GM12878 (cell line): ENCODE measurements around the gene MRNIP. TPM values are rescaled to one million over a fixed set of nuclear protein-coding genes. Genes with fewer than 3 reads are reported as not detected.

ENCODE experiments used
- ASH2L ChIP-seq: fragments of 300-600, 200-600 bp; sonication (generic); IDR thresholded peaks from 2 replicates; pipeline ENCODE4 v1.6.1; 2017; ENCODE audit warnings: low read depth, mild to moderate bottlenecking, borderline replicate concordance
- ATF7 ChIP-seq: fragments of 450-650 bp; IDR thresholded peaks from 2 replicates; pipeline ENCODE4 v1.6.1; 2016; ENCODE audit warnings: low read depth, mild to moderate bottlenecking
- BMI1 ChIP-seq: fragments of 450-650 bp; IDR thresholded peaks from 2 replicates; pipeline ENCODE4 v1.6.1; 2016; ENCODE audit warnings: mild to moderate bottlenecking, moderate library complexity, borderline replicate concordance
- CBFB ChIP-seq: IDR thresholded peaks from 2 replicates; pipeline ENCODE4 v1.6.1; 2016; ENCODE audit warnings: antibody characterized with exemption, low read depth
- CBX3 ChIP-seq: fragments of 200-600 bp; sonication (generic); IDR thresholded peaks from 2 replicates; pipeline ENCODE4 v1.6.1; 2016; ENCODE audit warnings: low read depth, borderline replicate concordance
- CEBPB ChIP-seq, 2 experiments: fragments of 150-350 bp in 1 of 2; IDR thresholded peaks; 2 replicates each; pipeline ENCODE4 v1.6.1; 2012 to 2014; ENCODE audit warnings: low read depth in 2 of 2, low read length in 2 of 2, borderline replicate concordance in 1 of 2, inconsistent platforms in 1 of 2
- ESRRA ChIP-seq: IDR thresholded peaks from 2 replicates; pipeline ENCODE4 v1.6.1; 2012; ENCODE audit warnings: mild to moderate bottlenecking, low read length, improper control_type of control experiment
- FOXK2 ChIP-seq: fragments of 450-650 bp; IDR thresholded peaks from 2 replicates; pipeline ENCODE4 v1.6.1; 2017; ENCODE audit warnings: mild to moderate bottlenecking, moderate library complexity
- GABPA ChIP-seq: IDR thresholded peaks from 2 replicates; pipeline ENCODE4 v1.6.1; 2014; ENCODE audit warnings: antibody characterized with exemption, low read depth, mild to moderate bottlenecking, inconsistent platforms
- IKZF1 ChIP-seq: fragments of 450-650 bp; conservative IDR thresholded peaks from 2 replicates; pipeline ENCODE4 v1.6.1; 2017; ENCODE audit warnings: antibody characterized with exemption, mild to moderate bottlenecking
- IKZF2 ChIP-seq, 2 experiments: fragments of 450-650 bp; IDR thresholded peaks; 2 replicates each; pipeline ENCODE4 v1.6.1; 2017; ENCODE audit warnings: mild to moderate bottlenecking in 2 of 2, moderate library complexity in 2 of 2
- JUND ChIP-seq: IDR thresholded peaks from 2 replicates; pipeline ENCODE4 v1.6.1; 2012; ENCODE audit warnings: low read depth, mild to moderate bottlenecking, low read length, improper control_type of control experiment, moderate library complexity
- MAX ChIP-seq: IDR thresholded peaks from 2 replicates; pipeline ENCODE4 v1.6.1; 2012; ENCODE audit warnings: low read depth, low read length, improper control_type of control experiment
- MTA2 ChIP-seq: fragments of 450-650 bp; IDR thresholded peaks from 2 replicates; pipeline ENCODE4 v1.6.1; 2016; ENCODE audit warnings: low read depth, mild to moderate bottlenecking, moderate library complexity
- NFXL1 ChIP-seq: fragments of 450-650 bp; IDR thresholded peaks from 2 replicates; pipeline ENCODE4 v1.6.1; 2017; ENCODE audit warnings: antibody characterized with exemption, mild to moderate bottlenecking, borderline replicate concordance
- NFYB ChIP-seq: IDR thresholded peaks from 2 replicates; pipeline ENCODE4 v1.6.1; 2011; ENCODE audit warnings: low read depth, mild to moderate bottlenecking, low read length, improper control_type of control experiment, moderate library complexity; ENCODE audit not compliant: insufficient read depth
- NR2C2 ChIP-seq: IDR thresholded peaks from 2 replicates; pipeline ENCODE4 v1.6.1; 2011; ENCODE audit warnings: borderline replicate concordance, low read depth; ENCODE audit not compliant: control insufficient read depth, insufficient read length
- NR2F1 ChIP-seq: fragments of 450-650 bp; conservative IDR thresholded peaks from 2 replicates; pipeline ENCODE4 v1.6.1; 2017; ENCODE audit warnings: mild to moderate bottlenecking
- POLR2AphosphoS2 ChIP-seq: IDR thresholded peaks from 2 replicates; pipeline ENCODE4 v1.6.1; 2011; ENCODE audit warnings: low read depth, mild to moderate bottlenecking, low read length, improper control_type of control experiment, moderate library complexity
- POLR2AphosphoS5 ChIP-seq: IDR thresholded peaks from 2 replicates; pipeline ENCODE4 v1.6.1; 2011; ENCODE audit warnings: mild to moderate bottlenecking, low read length, inconsistent platforms
- RBBP5 ChIP-seq: fragments of 200-600 bp; sonication (generic); conservative IDR thresholded peaks from 2 replicates; pipeline ENCODE4 v1.6.1; 2016
- RCOR1 ChIP-seq: conservative IDR thresholded peaks from 2 replicates; pipeline ENCODE4 v1.6.1; 2012; ENCODE audit warnings: low read depth, low read length, improper control_type of control experiment
- SIX5 ChIP-seq: IDR thresholded peaks from 2 replicates; pipeline ENCODE4 v1.6.1; 2011; ENCODE audit warnings: mild to moderate bottlenecking, low read depth, low read length, moderate library complexity; ENCODE audit not compliant: severe bottlenecking
- SMAD1 ChIP-seq: fragments of 450-650 bp; IDR thresholded peaks from 2 replicates; pipeline ENCODE4 v1.6.1; 2018; ENCODE audit warnings: mild to moderate bottlenecking, low read depth; ENCODE audit not compliant: partially characterized antibody
- SP1 ChIP-seq: IDR thresholded peaks from one replicate; pipeline ENCODE4 v1.6.1; 2011; ENCODE audit warnings: low read depth, low read length
- STAT3 ChIP-seq: IDR thresholded peaks from 2 replicates; pipeline ENCODE4 v1.6.1; 2011; ENCODE audit warnings: low read depth, low read length, improper control_type of control experiment
- TARDBP ChIP-seq: IDR thresholded peaks from 2 replicates; pipeline ENCODE4 v1.6.1; 2016; ENCODE audit warnings: borderline replicate concordance
- TCF3 ChIP-seq: IDR thresholded peaks from 2 replicates; pipeline ENCODE4 v1.6.1; 2012; ENCODE audit warnings: low read depth, mild to moderate bottlenecking, low read length, borderline replicate concordance; ENCODE audit not compliant: insufficient read depth
- TCF7 ChIP-seq: IDR thresholded peaks from 2 replicates; pipeline ENCODE4 v1.6.1; 2014; ENCODE audit warnings: antibody characterized with exemption, borderline replicate concordance
- ZNF274 ChIP-seq: IDR thresholded peaks from one replicate; pipeline ENCODE4 v1.8.0; 2011; ENCODE audit not compliant: insufficient read length, insufficient read depth
- ZNF592 ChIP-seq: fragments of 450-650 bp; IDR thresholded peaks from 2 replicates; pipeline ENCODE4 v1.6.1; 2017; ENCODE audit warnings: mild to moderate bottlenecking, moderate library complexity
- polyA plus RNA-seq, 11 experiments: library from polyadenylated mRNA; depleted of rRNA in 4 of 11; unstranded in 6 of 11; stranded (reverse) in 5 of 11; fragments of >200 nt; fragmentation: Nextera tagmentation in 4 of 11; fragmentation: Illumina TruSeq in 1 of 11; extraction: Ambion mirVana in 4 of 11; extraction: Trizol in 1 of 11; gene quantifications; 1 replicate in 1 of 11; 2 replicates in 10 of 11; pipeline versions ENCODE4 v1.2.1 to v1.2.3, GENCODE V29; 2011 to 2016; ENCODE audit warnings: inconsistent platforms in 2 of 11, missing spikeins in 2 of 11, low read depth in 1 of 11
- total RNA-seq, 4 experiments: library from RNA; depleted of rRNA in 3 of 4; stranded (reverse); fragments of >200 nt in 3 of 4; fragmentation: Illumina TruSeq in 1 of 4; extraction: Trizol in 1 of 4; gene quantifications; 2 replicates each; pipeline versions ENCODE4 v1.2.1 to v1.2.3, GENCODE V29; 2013 to 2021

The MRNIP gene
- total and polyA plus RNA-seq, 10 of the 15 experiments (the other 5 are each of a cell fraction or from before 2014, with no cell fraction given): 2.4 to 30.4 (median 13.1) TPM

- TF ChIP-seq ZNF592 (no peak), ZNF274 (no peak), SP1 (peak; percentile 18), BMI1 (no peak), NFXL1 (no peak), STAT3 (no peak), TCF7 (no peak), IKZF1 (peak; percentile 61), POLR2AphosphoS5 (no peak), NFYB (no peak), CBFB (no peak), FOXK2 (no peak), JUND (no peak), CBX3 (no peak), ASH2L (no peak), GABPA (no peak), SMAD1 (no peak), CEBPB (IDR thresholded peaks at IDR 0.05; ENCODE audit: borderline replicate concordance in 1 of 2, low read depth in 2 of 2, low read length in 2 of 2) (no peak), NR2C2 (no peak), NR2F1 (no peak), ESRRA (no peak), TCF3 (no peak), IKZF2 (IDR thresholded peaks at IDR 0.05) (peak; percentile 58 to 64; a peak in 3 of 4 replicates), RCOR1 (no peak), POLR2AphosphoS2 (no peak), SIX5 (no peak), ATF7 (no peak), RBBP5 (no peak), TARDBP (no peak), MAX (no peak), MTA2 (0 out of 2 replicates have a peak, but pooled peaks have one; percentile 10)
These were observed 5.5 kb downstream of the MRNIP start (continued) for GRCh38 chr5:179852993-179853547.
